PC-3 (cell line): Measurements from ENCODE around the gene STX2. TPM values are rescaled to one million over a fixed set of nuclear protein-coding genes. Genes with fewer than 3 reads are reported as not detected.

Source experiments
- ATAC-seq: fragments of 200-7000 bp; cut with Tn5 transposase; 2 replicates; pipeline ENCODE4 v1.9.1; 2020; ENCODE audit warnings: mild to moderate bottlenecking, moderate library complexity
- BruUV-seq: library from RNA; stranded (reverse); fragments of 400-500 nt; replicated peaks from 2 replicates; lab custom pipeline; 2021; lab: Mats Ljungman, UMichigan
- CTCF ChIA-PET: fragments of 300-600 bp; sonication (Branson Sonifier 250); formaldehyde crosslinking; loops from one replicate; lab custom pipeline; 2022; ENCODE audit warnings: antibody characterized with exemption; lab: Charles Lee
- POLR2A ChIA-PET: fragments of 300-600 bp; sonication (Branson Sonifier 250); formaldehyde crosslinking; loops from one replicate; lab custom pipeline; 2022; ENCODE audit warnings: antibody characterized with exemption; ENCODE audit not compliant: unreplicated experiment; lab: Charles Lee
- DNase-seq: peaks from one replicate; pipeline ENCODE4 v3.0.0-alpha.2; 2015
- H2AFZ ChIP-seq: fragments of 300-600 bp; sonication (generic); 2 replicates; pipeline ENCODE4 v1.6.0; 2016; ENCODE audit warnings: antibody characterized with exemption, low read length
- H3F3A ChIP-seq: fragments of 300-600 bp; sonication (generic); one replicate; pipeline ENCODE4 v1.6.0; 2017; ENCODE audit warnings: antibody characterized with exemption, low read length, control low read depth, mild to moderate bottlenecking; ENCODE audit not compliant: unreplicated experiment
- H3K27ac ChIP-seq: fragments of 300-600 bp; sonication (generic); 2 replicates; pipeline ENCODE4 v1.5.1; 2016; ENCODE audit warnings: mild to moderate bottlenecking, low read length
- H3K27me3 ChIP-seq: fragments of 300-600 bp; sonication (generic); 2 replicates; pipeline ENCODE4 v1.6.1; 2016; ENCODE audit warnings: low read length, mixed read lengths
- H3K36me3 ChIP-seq: fragments of 300-600 bp; sonication (generic); 2 replicates; pipeline ENCODE4 v1.6.1; 2016; ENCODE audit warnings: low read depth, mixed run types, low read length, mixed read lengths
- H3K4me1 ChIP-seq: fragments of 300-600 bp; sonication (generic); 2 replicates; pipeline ENCODE4 v1.5.1; 2016; ENCODE audit warnings: low read length; ENCODE audit not compliant: insufficient read depth
- H3K4me2 ChIP-seq: fragments of 300-600 bp; sonication (generic); 2 replicates; pipeline ENCODE4 v1.6.0; 2016; ENCODE audit warnings: low read length
- H3K4me3 ChIP-seq: fragments of 300-600 bp; sonication (generic); 2 replicates; pipeline ENCODE4 v1.5.1; 2016; ENCODE audit warnings: mild to moderate bottlenecking, low read length, mixed read lengths
- H3K79me2 ChIP-seq: fragments of 300-600 bp; sonication (generic); 2 replicates; pipeline ENCODE4 v1.6.1; 2017; ENCODE audit warnings: low read length, mixed read lengths
- H3K9ac ChIP-seq: fragments of 300-600 bp; sonication (generic); 2 replicates; pipeline ENCODE4 v1.6.0; 2016; ENCODE audit warnings: mild to moderate bottlenecking, low read length
- H3K9me2 ChIP-seq: fragments of 300-600 bp; sonication (generic); replicated peaks from 2 replicates; pipeline ENCODE4 v1.6.1; 2016; ENCODE audit warnings: mixed run types, low read length, mixed read lengths
- H3K9me3 ChIP-seq: fragments of 300-600 bp; sonication (generic); 2 replicates; pipeline ENCODE4 v1.6.1; 2016; ENCODE audit warnings: low read length, mixed read lengths
- H4K20me1 ChIP-seq: fragments of 300-600 bp; sonication (generic); 2 replicates; pipeline ENCODE4 v1.6.1; 2016; ENCODE audit warnings: low read length, mixed read lengths
- EZH2 ChIP-seq: fragments of 300-600 bp; sonication (generic); IDR thresholded peaks from one replicate; pipeline ENCODE4 v1.6.1; 2017; ENCODE audit warnings: antibody characterized with exemption, mild to moderate bottlenecking, low read length; ENCODE audit not compliant: unreplicated experiment
- EZH2phosphoT487 ChIP-seq: fragments of 300-600 bp; sonication (generic); IDR thresholded peaks from 2 replicates; pipeline ENCODE4 v1.6.1; 2018; ENCODE audit warnings: mild to moderate bottlenecking, antibody characterized with exemption, low read length, borderline replicate concordance
- intact Hi-C: fragments of 100-400 bp; cut with micrococcal nuclease; formaldehyde crosslinking; loops from 2 replicates; pipeline ENCODE4 v1.9.0; 2023
- total RNA-seq: library from RNA; depleted of rRNA; stranded (reverse); fragments of >200 nt; gene quantifications from 2 replicates; pipeline ENCODE4 v1.2.3, GENCODE V29; 2014
- TF ChIP-seq, protein P1 (sequence below): fragments of 300-600 bp; sonication (generic); conservative IDR thresholded peaks from 2 replicates; pipeline ENCODE4 v1.5.1; 2017; ENCODE audit warnings: antibody characterized with exemption, low read depth, mild to moderate bottlenecking, low read length

STX2 gene
- total RNA-seq, 1 experiment from 2014 or later, result 18.2 TPM

DNA sequence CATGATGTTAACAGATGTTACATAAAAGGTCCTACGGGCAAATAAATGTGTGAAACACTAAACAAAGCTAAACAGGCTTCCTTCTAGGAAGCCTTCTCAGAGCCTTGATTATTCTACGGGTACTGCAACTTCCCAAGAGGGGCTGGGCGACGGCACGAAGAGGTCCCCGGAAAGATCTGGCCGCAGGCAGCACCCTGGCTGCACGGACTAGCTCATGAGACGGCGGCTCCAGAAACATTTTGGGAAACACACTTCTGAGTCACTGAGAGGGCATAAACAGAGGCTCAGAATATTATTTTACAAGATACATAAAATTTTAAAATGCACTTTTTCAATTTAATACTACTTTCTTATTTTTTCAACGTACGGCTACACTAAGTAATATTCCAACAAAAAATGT is 19.4 kb downstream of the STX2 start:
- Histone ChIP-seq H3K27me3 (no peaks in the 10 kb centered on the region), H3K9ac (no peak overlapping the region), H3K9me3 (no peaks in the 10 kb centered on the region), H3K9me2 (no peaks in the 10 kb centered on the region), H3K36me3 (peaks cover 2% of the 10 kb centered on the region; the same call in 1 of the 2 replicates), H3F3A (peaks cover 3% of the 10 kb centered on the region), H3K79me2 (no peaks in the 10 kb centered on the region), H2AFZ (0 out of 2 replicates have a peak overlapping the region, but pooled peaks have one; percentile 3), H3K4me3 (no peak overlapping the region), H3K27ac (no peak overlapping the region), H4K20me1 (no peaks in the 10 kb centered on the region), H3K4me2 (no peak overlapping the region), H3K4me1 (peaks cover 11% of the 10 kb centered on the region; the same call in 1 of the 2 replicates)
- DNase-seq (no peak), ATAC-seq (no peak)
- ChIA-PET POLR2A (no interaction called here), CTCF (no interaction called here)
- TF ChIP-seq EZH2 (no peak), EZH2phosphoT487 (no peak)
- TF ChIP-seq, protein P1, sequence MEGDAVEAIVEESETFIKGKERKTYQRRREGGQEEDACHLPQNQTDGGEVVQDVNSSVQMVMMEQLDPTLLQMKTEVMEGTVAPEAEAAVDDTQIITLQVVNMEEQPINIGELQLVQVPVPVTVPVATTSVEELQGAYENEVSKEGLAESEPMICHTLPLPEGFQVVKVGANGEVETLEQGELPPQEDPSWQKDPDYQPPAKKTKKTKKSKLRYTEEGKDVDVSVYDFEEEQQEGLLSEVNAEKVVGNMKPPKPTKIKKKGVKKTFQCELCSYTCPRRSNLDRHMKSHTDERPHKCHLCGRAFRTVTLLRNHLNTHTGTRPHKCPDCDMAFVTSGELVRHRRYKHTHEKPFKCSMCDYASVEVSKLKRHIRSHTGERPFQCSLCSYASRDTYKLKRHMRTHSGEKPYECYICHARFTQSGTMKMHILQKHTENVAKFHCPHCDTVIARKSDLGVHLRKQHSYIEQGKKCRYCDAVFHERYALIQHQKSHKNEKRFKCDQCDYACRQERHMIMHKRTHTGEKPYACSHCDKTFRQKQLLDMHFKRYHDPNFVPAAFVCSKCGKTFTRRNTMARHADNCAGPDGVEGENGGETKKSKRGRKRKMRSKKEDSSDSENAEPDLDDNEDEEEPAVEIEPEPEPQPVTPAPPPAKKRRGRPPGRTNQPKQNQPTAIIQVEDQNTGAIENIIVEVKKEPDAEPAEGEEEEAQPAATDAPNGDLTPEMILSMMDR, result no peak
- no TSS peak for BruUV-seq
- intact Hi-C loops, result loop anchor here (1.0 to 10.0 kb wide), 3 partner anchors 42 to 905 kb away; no protein-coding TSS in a partner anchor

DNA sequence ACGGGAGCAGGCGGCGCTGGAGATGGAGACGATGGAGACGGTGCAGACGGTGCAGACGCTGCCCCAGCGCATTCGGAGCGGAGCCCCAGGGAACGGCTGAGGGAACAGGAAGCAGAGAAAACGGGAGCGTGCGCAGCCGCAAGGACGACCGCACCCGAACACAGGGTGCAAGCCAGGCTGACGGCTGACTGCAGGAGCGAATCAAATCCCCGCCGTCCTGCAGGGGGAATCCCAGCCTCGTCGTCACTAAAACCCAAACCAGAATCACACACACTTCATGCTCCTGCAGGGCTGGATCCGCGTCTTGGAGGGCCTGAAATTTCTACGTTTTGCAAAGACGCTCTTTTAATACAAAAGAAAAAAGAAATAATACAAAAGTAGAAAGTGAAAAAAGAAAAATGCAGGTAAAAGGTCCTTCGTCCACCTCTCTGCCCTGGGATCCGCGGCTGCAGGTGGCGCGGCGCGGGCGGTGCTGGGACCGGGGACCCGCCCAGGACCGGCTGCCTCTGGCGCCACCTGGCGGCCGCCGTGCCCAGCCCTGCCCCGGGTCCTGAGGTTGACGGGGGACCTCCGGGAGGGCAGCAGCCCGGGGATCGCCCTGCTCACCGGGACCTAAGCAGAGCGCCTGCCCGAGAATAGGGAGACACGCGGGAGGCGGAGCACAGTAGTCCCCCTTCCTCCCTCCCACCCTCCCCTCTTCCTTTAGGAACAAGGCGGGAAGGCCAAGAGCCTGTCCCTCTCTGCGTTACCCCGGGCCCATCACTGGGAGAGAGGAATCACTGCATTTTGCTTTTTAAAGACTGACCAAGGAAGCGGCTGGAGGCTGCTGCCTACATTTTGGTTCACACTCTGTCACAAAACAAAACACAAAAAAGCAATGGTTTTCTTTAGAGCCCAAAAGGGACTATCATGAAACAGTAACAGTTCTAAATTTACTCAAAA is 20.1 kb downstream of the STX2 start:
- intact Hi-C loops, result loop anchor here (1.0 to 5.0 kb wide), 2 partner anchors 42 to 58 kb away; no protein-coding TSS in a partner anchor
- BruUV-seq, result no TSS peak
- peak; percentile 87 for DNase-seq
- TF ChIP-seq, protein P1, result peak; percentile 93
- TF ChIP-seq EZH2 (no peak), EZH2phosphoT487 (no peak)
- H3K27me3 ChIP-seq, result no peaks in the 10 kb centered on the region
- no peaks in the 10 kb centered on the region for H3K9me2 ChIP-seq
- H3K9ac ChIP-seq, result peak overlapping the region; percentile 19
- ChIA-PET POLR2A (interaction anchor here (0.6 kb wide), 1 partner anchor 18 kb away, joined by 8 read pairs; no protein-coding TSS in a partner anchor), CTCF (no interaction called here)
- ATAC-seq, result peak; percentile 97
- no peaks in the 10 kb centered on the region for H3K9me3 ChIP-seq
- no peaks in the 10 kb centered on the region for H3K79me2 ChIP-seq
- H3K27ac ChIP-seq, result peak overlapping the region; percentile 60
- peak overlapping the region; percentile 90 for H2AFZ ChIP-seq
- H3K4me3 ChIP-seq, result peak overlapping the region; percentile 64
- H4K20me1 ChIP-seq, result no peaks in the 10 kb centered on the region
- H3F3A ChIP-seq, result peaks cover 3% of the 10 kb centered on the region
- H3K36me3 ChIP-seq, result peaks cover 2% of the 10 kb centered on the region; the same call in 1 of the 2 replicates
- H3K4me1 ChIP-seq, result peaks cover 11% of the 10 kb centered on the region; the same call in 1 of the 2 replicates
- H3K4me2 ChIP-seq, result peak overlapping the region; percentile 86
